Upper lobe of left lung (tissue), 4 donors: Measurements from ENCODE around the gene TREX2.

Source experiments
- CTCF ChIP-seq, 6 experiments: fragments of 450-650 bp in 4 of 6; fragments of 200-600 bp in 2 of 6; sonication (generic) in 2 of 6; IDR thresholded peaks; one replicate each; pipeline ENCODE4 v1.5.1; 2016 to 2019; ENCODE audit warnings: antibody characterized with exemption in 6 of 6
- POLR2A ChIP-seq, 4 donors: fragments of 450-650 bp; IDR thresholded peaks; one replicate each; pipeline ENCODE4 v1.5.1; 2016 to 2017; ENCODE audit warnings: antibody characterized with exemption in 4 of 4, mild to moderate bottlenecking in 2 of 4
- POLR2AphosphoS5 ChIP-seq, 2 donors: sonication (generic); formaldehyde crosslinking; IDR thresholded peaks; one replicate each; pipeline ENCODE4 v1.5.1; 2017; ENCODE audit warnings: antibody characterized with exemption in 2 of 2

GRCh38 chrX:153423652-153424051 is 22.2 kb downstream of the TREX2 start:
- TF ChIP-seq CTCF (IDR thresholded peaks at IDR 0.05): no peak
- TF ChIP-seq POLR2A (IDR thresholded peaks at IDR 0.05): no peak
- peak in 1 of 2 donors; percentile 19 for TF ChIP-seq POLR2AphosphoS5 (IDR thresholded peaks at IDR 0.05)
